ENCODE results near the gene ZNF169.
"Not testable (repeated sequence)": the region's sequence is repeated elsewhere in the genome, so short reads cannot be mapped to it uniquely, and the experiment has no call there.

Gene ZNF169

DNA sequence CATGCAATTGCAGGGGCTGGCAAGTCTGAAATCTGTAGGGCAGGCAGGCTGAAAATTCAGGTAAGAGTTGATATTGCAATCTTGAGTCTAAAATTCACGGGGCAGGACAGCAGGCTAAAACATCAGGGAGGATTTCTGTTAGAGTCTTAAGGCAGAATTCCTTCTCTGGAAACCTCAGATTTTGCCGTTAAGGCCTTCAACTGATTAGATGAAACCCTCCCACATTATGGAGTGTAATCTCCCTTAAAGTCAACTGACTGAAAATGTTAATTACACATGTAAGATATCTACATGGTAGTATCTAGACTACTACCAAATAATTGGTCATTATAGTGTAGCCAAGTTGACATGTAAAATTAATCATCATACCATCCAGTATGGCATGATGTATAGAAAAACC, 3.1 kb upstream of the ZNF169 start:
- TF ChIP-seq, protein P1, sequence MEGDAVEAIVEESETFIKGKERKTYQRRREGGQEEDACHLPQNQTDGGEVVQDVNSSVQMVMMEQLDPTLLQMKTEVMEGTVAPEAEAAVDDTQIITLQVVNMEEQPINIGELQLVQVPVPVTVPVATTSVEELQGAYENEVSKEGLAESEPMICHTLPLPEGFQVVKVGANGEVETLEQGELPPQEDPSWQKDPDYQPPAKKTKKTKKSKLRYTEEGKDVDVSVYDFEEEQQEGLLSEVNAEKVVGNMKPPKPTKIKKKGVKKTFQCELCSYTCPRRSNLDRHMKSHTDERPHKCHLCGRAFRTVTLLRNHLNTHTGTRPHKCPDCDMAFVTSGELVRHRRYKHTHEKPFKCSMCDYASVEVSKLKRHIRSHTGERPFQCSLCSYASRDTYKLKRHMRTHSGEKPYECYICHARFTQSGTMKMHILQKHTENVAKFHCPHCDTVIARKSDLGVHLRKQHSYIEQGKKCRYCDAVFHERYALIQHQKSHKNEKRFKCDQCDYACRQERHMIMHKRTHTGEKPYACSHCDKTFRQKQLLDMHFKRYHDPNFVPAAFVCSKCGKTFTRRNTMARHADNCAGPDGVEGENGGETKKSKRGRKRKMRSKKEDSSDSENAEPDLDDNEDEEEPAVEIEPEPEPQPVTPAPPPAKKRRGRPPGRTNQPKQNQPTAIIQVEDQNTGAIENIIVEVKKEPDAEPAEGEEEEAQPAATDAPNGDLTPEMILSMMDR (IDR thresholded peaks at IDR 0.05; ENCODE audit: insufficient read depth, low read length, poor library complexity, severe bottlenecking) = no peak
- H3K4me3 ChIP-seq (replicated peaks; ENCODE audit: low read depth, low read length) = no peak overlapping the region
- H3K27me3 ChIP-seq (replicated peaks; ENCODE audit: control insufficient read depth, insufficient read depth, low read length) = no peaks in the 10 kb centered on the region
- no peak for DNase-seq (ENCODE audit: extremely low read depth, insufficient read length)
- H3K36me3 ChIP-seq (ENCODE audit: control insufficient read depth, insufficient read depth, low read length) = no peaks in the 10 kb centered on the region

DNA sequence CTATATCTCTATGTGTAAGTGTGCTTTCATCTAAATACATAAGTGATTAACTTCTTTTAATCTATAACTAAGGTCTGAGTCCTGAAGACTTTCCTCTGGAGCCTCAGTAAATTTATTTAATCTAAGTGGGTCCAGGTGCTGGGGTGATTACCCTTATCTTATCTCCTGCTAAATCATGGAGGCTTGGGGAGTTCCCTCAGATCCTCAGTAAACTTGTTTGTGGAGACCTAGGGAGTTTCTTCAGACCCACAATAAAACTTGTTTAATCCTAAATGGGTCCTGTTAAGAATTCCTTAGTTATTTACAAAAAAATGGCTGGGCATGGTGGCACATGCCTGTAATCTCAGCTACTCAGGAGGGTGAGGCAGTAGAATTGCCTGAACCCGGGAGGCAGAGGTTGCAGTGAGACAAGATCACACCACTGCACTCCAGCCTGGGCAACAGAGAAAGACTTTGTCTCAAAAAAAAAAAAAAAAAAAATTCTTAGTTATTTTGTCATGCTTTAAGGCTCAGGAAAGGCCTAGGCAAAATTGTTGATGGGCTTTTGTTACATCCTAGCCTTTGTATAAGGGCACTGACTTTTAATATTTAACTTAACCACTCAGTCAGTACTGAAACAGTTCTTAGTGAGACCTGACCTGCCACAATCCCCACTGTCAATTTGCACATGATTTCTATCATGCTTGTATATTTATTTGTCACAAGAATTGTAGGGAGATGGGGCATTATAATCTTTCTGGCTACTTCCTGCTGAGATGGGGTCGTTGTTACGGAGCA, 6.7 kb downstream of the ZNF169 start:
- not testable (repeated sequence) for DNase-seq (ENCODE audit: extremely low read depth, insufficient read length); H3K36me3 ChIP-seq (ENCODE audit: control insufficient read depth, insufficient read depth, low read length); H3K27me3 ChIP-seq (replicated peaks; ENCODE audit: control insufficient read depth, insufficient read depth, low read length); H3K4me3 ChIP-seq (replicated peaks; ENCODE audit: low read depth, low read length)

DNA sequence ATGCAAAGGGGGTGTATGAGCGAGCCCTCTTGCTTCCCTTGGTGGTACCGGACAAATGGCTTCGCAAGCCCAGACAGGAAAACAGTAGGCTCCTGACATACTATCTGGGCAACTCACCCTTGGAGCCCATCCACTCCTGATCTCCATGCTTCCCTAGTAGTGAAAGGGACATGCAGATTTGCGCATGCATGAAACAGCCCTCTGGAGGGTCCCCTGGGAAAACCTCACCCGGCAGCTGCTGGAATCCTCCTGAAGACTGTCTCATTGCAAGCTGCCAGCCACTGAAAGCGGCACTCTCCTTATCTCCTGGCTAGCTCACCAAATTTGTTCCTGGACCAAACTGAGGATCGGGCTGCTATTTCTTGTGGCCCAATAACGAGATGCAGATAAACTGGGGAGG, 10.2 kb downstream of the ZNF169 start:
- TF ChIP-seq, protein P1 (IDR thresholded peaks at IDR 0.05; ENCODE audit: insufficient read depth, low read length, poor library complexity, severe bottlenecking) = no peak
- DNase-seq (ENCODE audit: extremely low read depth, insufficient read length) = no peak
- no peak overlapping the region for H3K4me3 ChIP-seq (replicated peaks; ENCODE audit: low read depth, low read length)
- no peaks in the 10 kb centered on the region; the same call in 1 of the 2 replicates for H3K36me3 ChIP-seq (ENCODE audit: control insufficient read depth, insufficient read depth, low read length)
- no peaks in the 10 kb centered on the region for H3K27me3 ChIP-seq (replicated peaks; ENCODE audit: control insufficient read depth, insufficient read depth, low read length)

DNA sequence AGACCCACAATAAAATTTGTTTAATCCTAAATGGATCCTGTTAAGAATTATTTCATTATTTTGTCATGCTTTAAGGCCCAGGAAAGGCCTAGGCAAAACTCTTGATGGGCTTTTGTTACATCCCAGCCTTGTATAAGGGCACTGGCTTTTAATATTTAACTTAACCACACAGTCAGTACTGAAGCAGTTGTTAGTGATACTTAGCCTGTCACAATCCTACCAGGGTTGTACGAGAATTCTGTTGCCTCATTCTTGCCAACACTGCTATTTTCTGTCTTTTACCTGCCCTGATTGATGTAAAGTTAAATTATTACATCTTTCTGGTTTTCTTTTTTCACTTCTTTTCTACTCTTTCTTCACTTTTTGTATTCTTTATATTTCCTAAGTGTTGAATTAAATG, 10.9 kb downstream of the ZNF169 start:
- DNase-seq (ENCODE audit: extremely low read depth, insufficient read length) = no peak

DNA sequence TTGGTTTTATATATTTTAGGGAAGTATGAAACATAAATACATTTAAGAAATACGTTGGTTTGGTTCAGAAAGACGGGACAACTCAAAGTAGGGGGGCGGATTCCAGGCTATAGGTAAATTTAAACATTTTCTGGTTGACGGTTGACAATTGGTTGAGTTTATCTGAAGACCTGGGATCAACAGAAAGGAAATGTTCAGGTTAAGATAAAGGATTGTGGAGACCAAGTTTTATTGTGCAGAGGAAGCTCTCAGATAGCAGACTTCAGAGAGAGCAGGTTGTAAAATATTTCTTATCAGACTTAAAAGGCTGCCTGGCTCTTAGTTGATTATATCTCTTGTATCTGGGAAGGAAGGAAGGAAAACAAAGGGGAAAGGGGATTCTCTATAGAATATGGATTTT, 17.9 kb downstream of the ZNF169 start:
- not testable (repeated sequence) for H3K27me3 ChIP-seq (replicated peaks; ENCODE audit: control insufficient read depth, insufficient read depth, low read length); DNase-seq (ENCODE audit: extremely low read depth, insufficient read length); H3K4me3 ChIP-seq (replicated peaks; ENCODE audit: low read depth, low read length); H3K36me3 ChIP-seq (ENCODE audit: control insufficient read depth, insufficient read depth, low read length)

More for the DNA sequence above, 10.9 kb downstream of the ZNF169 start:
- H3K36me3 ChIP-seq (ENCODE audit: control insufficient read depth, insufficient read depth, low read length) = no peaks in the 10 kb centered on the region; the same call in 1 of the 2 replicates
- TF ChIP-seq, protein P1 (IDR thresholded peaks at IDR 0.05; ENCODE audit: insufficient read depth, low read length, poor library complexity, severe bottlenecking) = no peak
- H3K4me3 ChIP-seq (replicated peaks; ENCODE audit: low read depth, low read length) = no peak overlapping the region
- H3K27me3 ChIP-seq (replicated peaks; ENCODE audit: control insufficient read depth, insufficient read depth, low read length) = no peaks in the 10 kb centered on the region

DNA sequence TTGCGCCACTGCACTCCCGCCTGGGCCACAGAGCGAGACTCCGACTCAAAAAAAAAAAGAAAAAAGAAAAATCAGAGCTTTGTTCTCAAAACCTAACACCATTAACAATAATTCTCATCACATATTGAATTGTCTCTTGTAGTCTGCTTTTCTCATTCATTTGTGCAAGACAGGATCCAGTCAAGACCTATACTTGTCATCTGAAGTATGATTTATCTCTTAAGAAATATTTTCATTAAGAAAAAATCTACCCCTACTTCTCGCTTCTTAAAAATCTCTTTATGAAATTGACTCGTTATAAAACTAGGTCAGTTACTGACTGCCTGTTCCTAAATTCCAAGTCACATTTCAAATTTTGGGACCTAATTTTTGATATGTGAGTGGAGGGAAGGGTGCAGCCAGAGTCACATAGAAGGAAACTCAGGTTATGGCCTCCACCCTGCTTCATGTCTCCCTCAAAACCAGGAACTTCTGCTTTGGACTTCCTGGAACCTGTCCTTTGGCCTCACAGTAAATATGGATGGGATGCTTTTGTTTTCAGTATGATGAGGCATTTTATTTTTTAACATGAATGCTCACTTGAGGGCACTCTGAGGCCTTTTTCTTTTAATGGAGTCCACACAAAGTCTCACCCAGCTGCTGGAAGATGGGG, 18.9 kb downstream of the ZNF169 start:
- no peak for DNase-seq (ENCODE audit: extremely low read depth, insufficient read length)
- no peak overlapping the region for H3K4me3 ChIP-seq (replicated peaks; ENCODE audit: low read depth, low read length)
- peaks cover 3% of the 10 kb centered on the region for H3K36me3 ChIP-seq (ENCODE audit: control insufficient read depth, insufficient read depth, low read length)
- no peaks in the 10 kb centered on the region for H3K27me3 ChIP-seq (replicated peaks; ENCODE audit: control insufficient read depth, insufficient read depth, low read length)
- TF ChIP-seq, protein P1 (IDR thresholded peaks at IDR 0.05; ENCODE audit: insufficient read depth, low read length, poor library complexity, severe bottlenecking) = no peak

Measured in GM06990 (cell line).